Measurements from ENCODE around the gene ELP4.

ELP4 gene

DNA sequence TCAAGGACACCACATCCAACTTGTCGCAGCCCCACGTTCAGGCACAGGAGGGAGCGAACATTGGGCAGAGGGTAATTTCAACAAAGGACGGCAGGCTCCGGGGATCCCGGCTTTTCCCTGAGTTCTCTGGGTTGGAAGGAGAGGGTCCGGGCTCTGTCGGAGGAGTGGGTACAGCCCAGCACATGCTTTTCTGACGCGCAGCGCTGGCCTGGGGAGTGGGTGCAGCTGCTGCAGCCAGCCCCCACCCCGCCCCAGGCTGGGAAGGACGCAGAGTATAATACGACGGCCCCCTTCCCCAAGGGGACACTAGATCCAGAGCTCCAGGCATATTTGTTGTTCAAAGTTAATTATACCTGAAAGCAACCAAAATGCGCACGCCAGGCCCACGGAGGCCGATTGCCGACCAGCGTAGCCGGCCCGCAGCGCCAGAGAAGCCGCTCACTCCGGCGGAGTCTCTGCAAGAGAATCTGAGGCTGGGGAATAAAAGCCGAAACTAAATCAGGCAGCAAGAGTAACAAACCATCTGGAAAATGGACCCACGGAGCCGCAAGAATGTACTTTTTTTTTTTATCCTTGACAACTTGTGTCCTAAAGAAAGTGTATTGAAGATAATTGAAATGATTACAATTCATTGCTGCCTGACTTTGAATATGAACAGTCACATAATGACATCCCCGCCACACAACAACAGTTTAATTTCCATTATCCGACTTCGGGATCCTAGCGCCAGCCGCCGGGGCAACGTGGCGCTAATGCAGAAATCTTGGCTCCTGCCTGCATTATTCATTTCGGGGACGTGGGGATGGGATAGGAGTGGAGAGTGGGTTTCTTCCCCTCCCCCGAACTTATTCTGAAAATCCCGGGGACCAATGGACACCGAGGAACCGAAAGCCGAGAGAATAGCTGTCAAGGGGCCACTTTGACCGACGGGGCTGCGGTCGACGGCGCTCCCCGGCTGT is 315.6 kb downstream of the ELP4 start:
- DNase-seq (ENCODE audit: low spot score), result no peak

DNA sequence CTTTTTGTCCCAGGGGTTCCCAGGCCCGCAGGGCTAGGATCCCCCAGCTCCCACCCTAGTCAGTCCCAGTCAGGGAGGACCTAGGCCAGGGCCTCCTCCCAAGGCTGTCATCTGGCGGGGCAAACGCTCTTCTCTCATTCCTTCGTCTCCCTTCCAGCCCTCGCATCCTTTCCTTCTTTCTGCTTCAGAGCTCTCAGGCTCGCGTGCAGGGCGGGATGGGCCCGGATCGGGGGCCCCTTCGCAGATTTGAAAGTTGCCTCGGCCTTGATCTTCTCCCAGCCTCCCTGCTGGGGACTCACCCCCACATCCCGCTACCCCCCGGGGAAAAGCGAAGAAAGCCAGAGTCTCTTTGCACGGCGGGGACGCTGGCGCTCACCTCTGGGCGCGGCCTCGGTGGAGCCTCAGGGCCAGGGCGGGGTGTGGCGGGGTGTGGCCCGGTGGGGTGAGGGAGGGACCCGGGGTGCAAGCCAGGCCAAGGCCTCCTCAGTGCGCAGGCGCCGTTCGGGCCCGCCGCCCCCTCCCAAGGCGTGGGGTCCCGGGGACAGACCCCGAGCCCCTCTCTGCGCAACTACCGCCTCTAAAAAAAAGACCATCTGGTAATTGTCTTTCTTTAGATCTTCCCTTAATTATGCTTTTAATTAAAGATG is 316.4 kb downstream of the ELP4 start:
- no peak for DNase-seq (ENCODE audit: low spot score)

DNA sequence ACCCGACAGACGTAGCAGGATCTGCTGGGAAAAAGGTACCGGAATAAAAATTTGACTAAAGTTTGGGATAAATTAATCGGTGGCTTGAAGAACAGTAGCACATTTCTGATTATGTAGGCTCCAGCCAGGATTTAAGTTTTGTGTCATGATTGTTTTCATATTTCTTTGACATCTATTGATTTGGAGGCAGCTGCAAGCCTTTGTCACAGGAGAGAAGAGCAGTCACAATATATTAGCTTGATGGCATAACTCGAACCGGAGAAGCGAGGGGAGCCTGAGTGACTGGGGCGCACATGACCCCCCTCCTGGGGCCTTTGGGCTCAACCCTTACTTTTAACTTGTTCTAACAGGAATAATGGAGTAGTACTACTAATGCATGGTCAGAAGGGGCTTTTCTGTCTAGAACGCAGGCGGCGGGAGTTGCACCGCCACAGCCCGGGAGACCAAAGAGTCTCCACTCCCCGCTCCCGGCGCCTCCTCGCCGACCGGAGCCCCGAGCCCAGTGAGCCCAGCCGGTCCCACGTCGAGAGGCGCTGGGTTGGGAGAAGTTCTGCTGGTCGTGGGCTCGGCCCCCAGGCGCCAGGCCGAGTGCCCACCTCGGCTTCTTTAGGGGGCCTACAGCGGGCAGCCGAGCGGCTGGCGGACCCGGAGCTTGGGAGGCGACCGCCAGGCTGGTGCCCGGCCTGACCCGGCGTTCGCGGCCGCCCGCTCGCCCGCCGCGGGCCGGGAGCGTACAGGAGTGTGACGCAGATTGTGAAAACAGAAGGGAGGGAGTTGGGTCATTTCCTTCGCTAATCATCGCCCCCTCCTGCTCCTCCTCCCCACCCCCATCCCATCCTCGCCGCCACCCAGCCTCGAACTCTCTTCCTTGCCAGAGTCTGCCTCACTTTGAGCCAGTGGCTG is 317.2 kb downstream of the ELP4 start:
- no peak for DNase-seq (ENCODE audit: low spot score)

DNA sequence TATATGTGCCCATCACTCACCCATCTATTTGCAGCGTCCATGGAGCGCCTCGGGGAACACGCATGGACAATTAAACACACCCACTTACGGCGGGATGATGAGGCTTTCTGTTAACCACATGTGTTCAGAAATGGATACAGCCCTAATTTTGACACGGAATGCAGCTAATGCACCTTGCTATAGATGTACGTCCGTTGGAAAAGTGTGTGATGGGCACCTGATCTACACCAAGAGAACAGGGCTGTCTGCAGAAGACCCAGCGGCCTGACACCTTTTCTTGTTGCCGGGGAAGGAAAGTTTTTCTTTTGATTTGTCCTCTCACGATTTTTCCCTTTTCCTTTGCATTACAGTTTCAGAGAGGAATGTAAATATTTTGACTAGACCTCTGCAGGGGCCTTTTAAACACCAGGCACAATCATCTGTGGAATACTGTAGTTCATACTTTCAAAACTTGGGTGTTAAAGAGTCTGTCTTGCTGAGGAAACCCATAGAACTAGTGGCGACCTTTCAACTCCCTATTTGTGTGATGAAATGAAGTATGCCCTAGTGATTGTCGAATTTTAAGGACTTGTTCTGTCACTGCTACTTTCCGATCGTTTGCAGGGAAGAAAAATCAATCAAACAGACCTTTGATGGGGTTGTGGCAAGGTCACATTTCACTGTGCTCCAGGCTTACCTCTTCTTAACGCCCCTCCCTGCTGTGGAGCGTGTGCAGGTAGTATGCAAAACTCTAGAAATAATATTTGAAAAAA is 318.1 kb downstream of the ELP4 start:
- DNase-seq (ENCODE audit: low spot score), result no peak

DNA sequence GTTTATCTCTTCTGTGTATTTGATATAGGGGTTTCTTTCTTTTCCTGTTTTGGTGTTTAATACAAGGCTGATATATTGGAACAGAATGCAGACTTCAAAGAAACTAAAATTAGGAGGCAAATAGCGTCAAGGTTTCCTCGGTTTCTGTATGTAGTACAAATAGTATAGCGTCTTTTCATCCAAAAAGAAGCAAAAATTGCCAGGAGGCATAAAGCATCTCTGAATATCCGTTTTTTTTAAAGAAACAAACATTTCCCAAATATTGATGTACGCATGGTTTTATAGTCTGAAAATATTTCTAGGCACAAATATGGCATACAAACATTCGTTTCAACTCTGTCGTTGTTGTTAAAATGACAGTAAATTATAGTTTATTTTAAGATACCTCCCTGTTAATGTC is 318.6 kb downstream of the ELP4 start:
- DNase-seq (ENCODE audit: low spot score), result no peak

DNA sequence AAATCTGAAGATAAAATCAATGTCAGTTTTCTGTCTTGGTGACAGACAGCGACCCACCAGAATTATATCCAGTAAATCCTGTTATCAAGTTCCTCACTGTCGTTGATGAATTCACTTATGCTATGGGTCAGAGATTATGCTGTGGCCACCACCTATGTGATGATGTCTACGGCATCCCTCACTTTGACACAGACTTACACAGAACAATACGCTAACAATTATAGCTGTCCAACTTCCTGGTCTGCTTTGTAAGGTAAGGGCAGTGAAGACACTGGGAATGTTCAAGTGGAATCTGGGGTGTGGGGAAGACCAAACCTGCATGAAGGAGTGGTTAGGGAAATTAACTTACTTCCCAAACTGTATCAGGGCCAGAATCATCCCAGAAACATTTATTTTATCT is 320.8 kb downstream of the ELP4 start:
- DNase-seq (ENCODE audit: low spot score), result no peak

DNA sequence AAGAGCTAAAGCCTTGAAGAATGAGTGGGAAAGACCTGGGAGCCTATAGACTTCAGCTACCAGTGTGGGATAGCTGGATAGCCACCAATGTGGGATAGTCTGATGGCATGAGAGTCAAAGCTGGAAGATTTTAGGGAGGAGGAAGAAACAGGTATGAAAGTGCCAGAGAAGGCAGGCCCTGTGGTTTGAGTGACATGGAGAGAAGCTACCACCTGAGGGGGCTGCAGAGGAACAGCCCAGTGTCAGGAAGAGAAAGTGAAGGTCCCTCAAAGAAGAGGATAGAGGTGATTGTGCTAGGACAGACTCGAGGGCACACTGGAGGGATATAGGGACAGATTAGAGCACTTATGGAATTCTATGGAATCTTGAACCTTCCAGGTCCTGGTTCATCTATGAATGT is 324.7 kb downstream of the ELP4 start:
- DNase-seq (ENCODE audit: low spot score), result no peak
